ENCODE data around the gene SMARCB1. TPM values are rescaled to one million over a fixed set of nuclear protein-coding genes. Genes with fewer than 3 reads are reported as not detected.

The SMARCB1 gene
- total RNA-seq, 1 donor from 2014 or later = 52.5 TPM

DNA sequence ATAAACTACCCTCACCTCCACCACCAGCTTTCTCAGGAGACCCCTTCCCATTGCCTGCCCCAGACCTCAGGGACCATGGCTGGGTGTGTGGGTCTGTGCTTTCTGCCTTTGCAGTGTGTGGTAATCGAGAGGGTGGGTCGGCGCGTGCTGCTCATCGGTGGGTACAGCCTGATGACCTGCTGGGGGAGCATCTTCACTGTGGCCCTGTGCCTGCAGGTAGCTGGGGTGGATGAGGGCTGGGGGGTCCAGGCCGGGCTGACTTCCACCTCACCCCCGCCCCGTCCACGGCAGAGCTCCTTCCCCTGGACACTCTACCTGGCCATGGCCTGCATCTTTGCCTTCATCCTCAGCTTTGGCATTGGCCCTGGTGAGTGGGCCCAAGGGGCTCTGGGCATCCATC is 96.9 kb downstream of the SMARCB1 start:
- no peak for ATAC-seq
- intact Hi-C loops (cut with DNase I) = no loop called here

GRCh38 chr22:23884140-23884539 is 97.4 kb downstream of the SMARCB1 start:
- ATAC-seq (no peak), DNase-seq (ENCODE audit: missing footprints) (no peak)

More for the DNA sequence above, 96.9 kb downstream of the SMARCB1 start:
- no peak for DNase-seq (ENCODE audit: missing footprints)

More at GRCh38 chr22:23884140-23884539, 97.4 kb downstream of the SMARCB1 start:
- intact Hi-C loops (cut with DNase I) = no loop called here

Other genes with a start within 250 kb of the SMARCB1 start
- not detected for gene IGLL1, start 206.7 kb upstream of the SMARCB1 start, total RNA-seq
- not detected for gene DRICH1, start 154.6 kb upstream of the SMARCB1 start, total RNA-seq
- gene RGL4, start 96.0 kb upstream of the SMARCB1 start, total RNA-seq = not detected
- 3.2 TPM for gene ZNF70, start 35.9 kb upstream of the SMARCB1 start, total RNA-seq
- 0.43 TPM for gene VPREB3, start 32.5 kb upstream of the SMARCB1 start, total RNA-seq
- not detected for gene C22orf15, start 24.0 kb upstream of the SMARCB1 start, total RNA-seq
- gene CHCHD10, start 19.0 kb upstream of the SMARCB1 start, total RNA-seq = 1,642 TPM
- gene MMP11, start 14.1 kb upstream of the SMARCB1 start, total RNA-seq = 28.0 TPM
- gene DERL3, start 52.0 kb downstream of the SMARCB1 start, total RNA-seq = 3.1 TPM
- 20.3 TPM for gene SLC2A11, start 70.9 kb downstream of the SMARCB1 start, total RNA-seq
- 272 TPM for gene MIF, start 107.4 kb downstream of the SMARCB1 start, total RNA-seq
- 4.6 TPM for gene GSTT2B, start 174.2 kb downstream of the SMARCB1 start, total RNA-seq
- 1.5 TPM for gene DDTL, start 179.9 kb downstream of the SMARCB1 start, total RNA-seq
- gene DDT, start 187.5 kb downstream of the SMARCB1 start, total RNA-seq = 139 TPM
- gene GSTT2, start 193.2 kb downstream of the SMARCB1 start, total RNA-seq = not detected
- gene GSTT4, start 218.5 kb downstream of the SMARCB1 start, total RNA-seq = not detected
- gene CABIN1, start 224.3 kb downstream of the SMARCB1 start, total RNA-seq = 43.0 TPM